Coronary artery (tissue), 2 donors: ENCODE results near the gene NEU1.
A peak's percentile ranks its signal among the peaks of the same experiment; 100 is the strongest.

Experiments used
- DNase-seq: peaks from one replicate; pipeline ENCODE4 v3.0.0-alpha.2; 2017; ENCODE audit warnings: low spot score
- H3K27ac ChIP-seq, 2 donors: fragments of 200-600 bp; sonication (generic); one replicate each; pipeline ENCODE4 v1.5.1; 2016 to 2019
- H3K4me3 ChIP-seq: fragments of 200-600 bp; sonication (generic); 2 replicates; pipeline ENCODE4 v1.5.1; 2016; ENCODE audit warnings: mild to moderate bottlenecking, moderate library complexity
- TF ChIP-seq, protein P1 (sequence below): fragments of 200-600 bp; sonication (generic); IDR thresholded peaks from one replicate; pipeline ENCODE4 v1.5.1; 2019; ENCODE audit warnings: antibody characterized with exemption

Gene NEU1

DNA sequence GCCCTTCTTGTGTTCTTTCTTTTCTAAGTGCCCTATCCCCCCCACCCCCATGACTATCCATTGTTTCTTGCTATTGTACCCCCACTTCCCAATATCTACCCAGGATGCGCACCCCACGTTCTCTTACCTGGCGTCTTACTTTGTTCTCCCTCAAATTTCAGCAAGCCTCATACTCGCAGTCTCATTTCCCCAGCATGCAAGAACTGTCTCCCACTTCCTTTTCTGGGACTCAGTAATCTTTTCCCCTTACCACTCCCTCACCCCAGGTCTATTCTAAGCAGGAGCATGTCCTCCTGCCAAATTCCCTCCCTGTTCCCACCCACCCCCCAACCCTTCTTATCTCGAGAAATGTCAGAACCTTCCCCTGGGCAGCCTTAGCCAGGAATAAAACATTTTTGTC lies 36.6 kb upstream of the NEU1 start:
- DNase-seq = no peak
- Histone ChIP-seq H3K4me3 (no peak overlapping the region), H3K27ac (no peak overlapping the region)
- TF ChIP-seq, protein P1, sequence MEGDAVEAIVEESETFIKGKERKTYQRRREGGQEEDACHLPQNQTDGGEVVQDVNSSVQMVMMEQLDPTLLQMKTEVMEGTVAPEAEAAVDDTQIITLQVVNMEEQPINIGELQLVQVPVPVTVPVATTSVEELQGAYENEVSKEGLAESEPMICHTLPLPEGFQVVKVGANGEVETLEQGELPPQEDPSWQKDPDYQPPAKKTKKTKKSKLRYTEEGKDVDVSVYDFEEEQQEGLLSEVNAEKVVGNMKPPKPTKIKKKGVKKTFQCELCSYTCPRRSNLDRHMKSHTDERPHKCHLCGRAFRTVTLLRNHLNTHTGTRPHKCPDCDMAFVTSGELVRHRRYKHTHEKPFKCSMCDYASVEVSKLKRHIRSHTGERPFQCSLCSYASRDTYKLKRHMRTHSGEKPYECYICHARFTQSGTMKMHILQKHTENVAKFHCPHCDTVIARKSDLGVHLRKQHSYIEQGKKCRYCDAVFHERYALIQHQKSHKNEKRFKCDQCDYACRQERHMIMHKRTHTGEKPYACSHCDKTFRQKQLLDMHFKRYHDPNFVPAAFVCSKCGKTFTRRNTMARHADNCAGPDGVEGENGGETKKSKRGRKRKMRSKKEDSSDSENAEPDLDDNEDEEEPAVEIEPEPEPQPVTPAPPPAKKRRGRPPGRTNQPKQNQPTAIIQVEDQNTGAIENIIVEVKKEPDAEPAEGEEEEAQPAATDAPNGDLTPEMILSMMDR = no peak

DNA sequence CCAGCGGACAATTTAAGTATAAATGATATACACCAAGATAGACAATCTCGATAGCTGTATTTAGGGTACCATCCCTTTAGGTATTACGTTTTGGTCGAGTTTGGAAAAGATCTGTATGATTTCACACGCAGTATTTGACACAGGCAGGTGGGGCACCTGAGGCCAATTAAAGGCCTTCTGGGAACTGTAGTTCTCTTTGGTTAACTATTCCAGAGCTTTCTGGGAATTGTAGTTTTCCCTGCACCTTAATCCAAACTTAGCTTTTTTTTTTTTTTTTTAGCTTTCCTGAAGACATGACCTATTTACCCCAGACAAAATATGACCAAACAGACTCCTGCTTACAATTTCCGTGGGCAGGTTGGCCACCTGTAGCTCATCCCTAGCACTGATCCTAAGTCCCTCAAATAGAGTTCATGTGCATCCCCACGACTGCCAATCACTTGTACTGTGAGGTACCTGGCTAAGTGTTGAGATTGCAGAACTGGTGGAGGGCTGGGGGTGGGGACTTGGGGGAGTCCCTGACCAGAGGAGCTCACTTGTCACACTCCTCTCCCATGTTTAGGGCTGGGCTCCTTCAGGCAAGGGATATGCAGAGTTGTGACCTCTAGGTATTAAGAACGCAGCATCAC lies 35.9 kb upstream of the NEU1 start:
- TF ChIP-seq, protein P1 = no peak
- Histone ChIP-seq H3K4me3 (peak overlapping the region; percentile 96), H3K27ac (peak overlapping the region; percentile 85 to 86)
- DNase-seq = no peak

DNA sequence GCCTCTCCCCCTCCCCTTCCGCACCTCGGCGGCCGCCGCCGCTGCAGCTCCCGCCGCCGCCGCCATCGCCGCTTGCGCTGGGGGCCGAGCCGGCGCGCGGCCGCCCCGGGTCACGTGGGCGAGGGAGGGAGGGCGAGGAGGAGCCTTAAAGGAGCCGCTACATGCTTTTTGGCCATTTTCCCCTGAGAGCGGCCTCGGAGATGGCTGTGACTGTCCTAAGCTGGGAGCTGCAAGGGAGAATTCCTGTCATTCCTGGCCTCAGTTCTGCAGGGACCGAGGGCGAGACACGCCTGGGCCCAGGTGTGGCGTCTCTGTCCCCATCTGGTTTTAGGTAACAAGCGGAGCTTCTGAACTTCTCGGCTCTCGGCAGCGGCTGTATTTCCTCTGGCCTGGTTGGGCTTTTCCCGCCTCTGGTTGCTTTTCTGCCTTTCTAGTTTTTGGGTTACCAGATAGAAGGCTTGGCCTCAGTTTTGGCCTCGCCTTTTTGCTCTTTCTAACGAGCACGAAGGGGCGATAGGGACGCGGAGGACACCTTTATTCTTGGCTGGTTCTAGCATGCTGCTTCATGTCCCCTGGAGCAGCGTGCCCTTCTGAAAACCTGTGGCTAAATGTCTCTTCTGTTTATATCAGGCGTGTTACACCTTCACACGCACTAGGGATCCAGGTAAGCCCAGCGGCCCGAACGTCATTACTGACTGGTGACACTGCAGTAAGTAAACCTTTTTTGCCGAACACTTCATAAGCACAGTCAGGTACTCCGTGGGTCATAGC lies 35.2 kb upstream of the NEU1 start, which contains the start of gene EHMT2:
TSS of gene EHMT2 (minus strand) at position 87 of the 771 bp plus-strand sequence. CDS start at position 66, 21 bp downstream.
- Histone ChIP-seq H3K27ac (peak within 1 kb of the TSS; percentile 85 to 86), H3K4me3 (peak within 1 kb of the TSS; percentile 96)
- DNase-seq = peak; percentile 87
- TF ChIP-seq, protein P1 = no peak

DNA sequence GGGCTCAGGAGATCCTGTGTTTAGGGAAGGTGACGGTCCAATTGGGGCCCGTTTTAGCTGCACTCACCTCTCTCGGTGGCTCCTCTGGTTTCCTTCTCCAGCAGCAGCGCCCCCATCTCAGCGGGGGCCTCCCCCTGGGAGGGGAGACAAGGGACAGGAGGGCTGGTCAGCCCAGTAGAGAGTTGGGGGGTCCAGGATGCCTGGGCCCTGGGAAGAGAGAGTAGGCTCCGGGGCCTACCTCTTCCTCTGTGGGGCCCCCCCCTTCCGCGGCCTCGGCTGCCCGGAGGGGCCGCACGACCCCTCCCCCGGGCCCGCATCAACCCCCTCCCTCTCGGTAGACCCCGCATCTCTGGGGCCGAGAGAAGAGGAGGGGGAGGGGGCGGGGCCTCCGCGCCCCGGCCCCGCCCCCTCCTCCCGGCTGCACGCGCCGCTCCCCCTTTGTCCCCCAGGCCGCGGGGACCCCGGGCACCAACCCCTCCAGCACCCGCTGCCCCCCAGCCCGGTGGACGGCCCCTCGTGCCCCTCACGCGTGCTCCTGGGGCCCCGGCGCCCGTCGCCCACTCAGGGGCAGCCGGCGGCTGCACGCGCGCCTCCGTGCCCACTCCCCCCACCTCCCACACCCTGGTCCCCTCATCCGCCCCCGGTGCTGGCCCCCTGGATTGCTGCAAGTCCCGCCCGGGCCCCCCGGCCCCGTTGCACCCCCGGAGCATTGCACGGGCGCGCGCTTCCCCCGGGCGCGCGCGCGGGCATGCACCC lies 34.4 kb upstream of the NEU1 start:
- peak overlapping the region; percentile 67 to 85 for H3K27ac ChIP-seq
- H3K4me3 ChIP-seq = peak overlapping the region; percentile 96
- no peak for DNase-seq
- TF ChIP-seq, protein P1 = no peak

DNA sequence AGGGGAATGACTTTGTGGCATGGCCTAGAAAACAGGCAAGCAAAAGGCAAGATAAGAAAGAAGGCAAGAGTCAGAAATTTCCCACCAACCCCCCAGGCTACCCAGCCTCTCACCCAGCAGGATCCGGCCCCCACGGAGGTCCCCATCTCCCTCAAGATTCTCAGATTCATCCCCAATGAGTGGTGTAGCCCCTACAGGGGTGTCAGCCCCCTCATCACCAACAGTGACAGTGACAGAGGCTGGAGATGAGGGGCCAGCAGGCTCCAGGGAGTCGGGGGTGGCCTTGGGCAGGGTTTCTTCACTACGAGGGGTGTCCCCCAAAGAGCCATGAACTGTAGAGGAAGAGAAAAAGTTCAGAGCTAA lies 33.9 kb upstream of the NEU1 start:
- H3K4me3 ChIP-seq = peak overlapping the region; percentile 96
- H3K27ac ChIP-seq = peak overlapping the region; percentile 67 to 85
- TF ChIP-seq, protein P1 = no peak
- no peak for DNase-seq

DNA sequence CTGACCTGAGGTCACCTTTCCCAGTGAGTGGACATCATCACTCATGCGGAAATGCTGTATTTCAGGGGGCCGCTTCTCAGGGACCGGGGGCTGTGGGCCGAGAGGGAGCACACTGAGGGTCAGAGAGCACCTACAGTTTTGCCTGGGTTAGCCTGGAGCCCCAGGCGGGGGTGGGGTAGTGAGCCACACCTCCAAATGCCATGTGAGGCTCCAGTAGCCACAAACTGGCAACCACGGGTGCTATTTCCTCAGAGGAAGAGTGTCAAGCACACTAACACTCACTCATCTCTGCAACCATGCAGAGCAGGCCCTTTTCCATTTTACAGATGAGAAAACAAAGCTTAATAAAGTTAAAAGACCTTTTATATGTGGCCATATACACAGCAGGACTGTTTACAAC lies 30.2 kb upstream of the NEU1 start:
- Histone ChIP-seq H3K4me3 (no peak overlapping the region), H3K27ac (no peak overlapping the region)
- DNase-seq = no peak
- TF ChIP-seq, protein P1 = no peak
